ENCODE results near the gene DNAH5. TPM values are rescaled to one million over a fixed set of nuclear protein-coding genes. Genes with fewer than 3 reads are reported as not detected.

DNAH5 gene
- total RNA-seq, 1 donor from 2014 or later: 0.20 TPM

DNA sequence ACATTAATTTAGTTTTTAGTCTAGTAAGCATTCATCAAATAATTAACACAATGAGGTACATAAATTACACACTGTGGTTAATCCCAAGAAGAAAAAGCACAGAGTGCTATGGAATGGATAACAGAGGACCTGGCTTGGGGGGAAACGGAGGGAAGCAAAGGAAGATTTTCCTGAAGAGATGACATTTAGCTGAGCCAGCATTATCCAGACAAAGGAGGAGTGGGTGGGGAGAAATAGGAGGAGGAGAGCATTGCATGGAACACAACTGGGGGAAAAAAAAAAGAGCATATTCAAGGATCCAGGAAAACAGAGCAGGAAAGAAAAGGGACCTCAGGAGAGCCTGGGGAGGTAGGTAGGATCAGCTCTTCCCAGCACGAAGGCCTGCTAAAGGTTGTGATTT lies 170.8 kb downstream of the DNAH5 start:
- no peaks in the 10 kb centered on the region for H3K27me3 Mint-ChIP-seq (ENCODE audit: unreplicated experiment)
- no peaks in the 10 kb centered on the region for H3K36me3 Mint-ChIP-seq (ENCODE audit: unreplicated experiment)
- TF ChIP-seq, protein P1, sequence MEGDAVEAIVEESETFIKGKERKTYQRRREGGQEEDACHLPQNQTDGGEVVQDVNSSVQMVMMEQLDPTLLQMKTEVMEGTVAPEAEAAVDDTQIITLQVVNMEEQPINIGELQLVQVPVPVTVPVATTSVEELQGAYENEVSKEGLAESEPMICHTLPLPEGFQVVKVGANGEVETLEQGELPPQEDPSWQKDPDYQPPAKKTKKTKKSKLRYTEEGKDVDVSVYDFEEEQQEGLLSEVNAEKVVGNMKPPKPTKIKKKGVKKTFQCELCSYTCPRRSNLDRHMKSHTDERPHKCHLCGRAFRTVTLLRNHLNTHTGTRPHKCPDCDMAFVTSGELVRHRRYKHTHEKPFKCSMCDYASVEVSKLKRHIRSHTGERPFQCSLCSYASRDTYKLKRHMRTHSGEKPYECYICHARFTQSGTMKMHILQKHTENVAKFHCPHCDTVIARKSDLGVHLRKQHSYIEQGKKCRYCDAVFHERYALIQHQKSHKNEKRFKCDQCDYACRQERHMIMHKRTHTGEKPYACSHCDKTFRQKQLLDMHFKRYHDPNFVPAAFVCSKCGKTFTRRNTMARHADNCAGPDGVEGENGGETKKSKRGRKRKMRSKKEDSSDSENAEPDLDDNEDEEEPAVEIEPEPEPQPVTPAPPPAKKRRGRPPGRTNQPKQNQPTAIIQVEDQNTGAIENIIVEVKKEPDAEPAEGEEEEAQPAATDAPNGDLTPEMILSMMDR (IDR thresholded peaks at IDR 0.05; ENCODE audit: partially characterized antibody, unreplicated experiment): no peak
- no peak overlapping the region for H3K27ac Mint-ChIP-seq (ENCODE audit: unreplicated experiment)
- no peaks in the 10 kb centered on the region for H3K9me3 Mint-ChIP-seq (ENCODE audit: unreplicated experiment)
- H3K4me1 Mint-ChIP-seq (ENCODE audit: low read depth, unreplicated experiment): no peaks in the 10 kb centered on the region
- no peak overlapping the region for H3K4me3 Mint-ChIP-seq (ENCODE audit: unreplicated experiment)
- DNase-seq: no peak

- H3K27me3 Mint-ChIP-seq (ENCODE audit: unreplicated experiment): no peaks in the 10 kb centered on the region
- no peak for DNase-seq
- no peaks in the 10 kb centered on the region for H3K36me3 Mint-ChIP-seq (ENCODE audit: unreplicated experiment)
- no peak overlapping the region for H3K27ac Mint-ChIP-seq (ENCODE audit: unreplicated experiment)
- no peaks in the 10 kb centered on the region for H3K9me3 Mint-ChIP-seq (ENCODE audit: unreplicated experiment)
- no peaks in the 10 kb centered on the region for H3K4me1 Mint-ChIP-seq (ENCODE audit: low read depth, unreplicated experiment)
- TF ChIP-seq, protein P1 (IDR thresholded peaks at IDR 0.05; ENCODE audit: partially characterized antibody, unreplicated experiment): no peak
- H3K4me3 Mint-ChIP-seq (ENCODE audit: unreplicated experiment): no peak overlapping the region
Observed at GRCh38 chr5:13771011-13771571, 173.4 kb downstream of the DNAH5 start.

DNA sequence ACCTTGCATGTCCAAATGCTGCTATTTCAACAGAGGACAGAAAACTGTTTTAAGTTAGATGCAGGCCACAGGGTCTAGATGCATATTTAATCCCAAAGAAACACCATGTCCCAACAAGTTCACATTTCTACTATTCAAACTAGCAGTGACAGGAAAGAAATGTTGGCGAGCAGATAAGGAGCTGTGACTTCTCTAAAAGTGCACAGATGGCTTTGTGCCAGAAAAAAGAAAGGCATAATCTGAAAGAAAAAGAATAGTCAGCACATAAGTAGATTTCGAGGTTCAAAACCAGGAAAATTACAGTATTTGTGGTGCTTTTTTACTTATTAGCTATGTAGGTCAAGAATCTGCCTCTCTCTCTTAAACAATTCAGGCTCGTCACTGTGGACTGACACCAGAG lies 178.3 kb downstream of the DNAH5 start:
- H3K27ac Mint-ChIP-seq (ENCODE audit: unreplicated experiment): no peak overlapping the region
- H3K4me1 Mint-ChIP-seq (ENCODE audit: low read depth, unreplicated experiment): no peaks in the 10 kb centered on the region
- H3K9me3 Mint-ChIP-seq (ENCODE audit: unreplicated experiment): no peaks in the 10 kb centered on the region
- no peak overlapping the region for H3K4me3 Mint-ChIP-seq (ENCODE audit: unreplicated experiment)
- H3K36me3 Mint-ChIP-seq (ENCODE audit: unreplicated experiment): no peaks in the 10 kb centered on the region
- H3K27me3 Mint-ChIP-seq (ENCODE audit: unreplicated experiment): no peaks in the 10 kb centered on the region
- DNase-seq: no peak
- TF ChIP-seq, protein P1 (IDR thresholded peaks at IDR 0.05; ENCODE audit: partially characterized antibody, unreplicated experiment): no peak

DNA sequence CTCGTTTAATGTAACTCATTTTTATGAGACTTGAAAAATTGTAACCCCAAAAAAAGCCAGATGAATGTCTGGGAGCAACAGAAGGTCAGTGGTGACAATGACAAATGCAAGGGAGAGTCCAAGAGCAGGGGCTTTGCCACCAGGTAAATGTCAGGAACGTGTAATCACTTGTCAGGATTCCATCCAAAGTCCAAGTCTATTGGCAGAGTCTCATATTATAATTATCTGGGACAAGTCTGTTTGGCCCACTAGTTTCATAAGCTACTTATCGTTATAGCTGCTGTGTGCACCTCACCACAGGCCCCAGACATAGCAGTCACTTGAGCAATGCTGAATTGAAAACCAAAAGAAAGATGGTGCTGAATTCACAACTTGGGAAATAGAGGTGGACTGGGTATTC lies 180.8 kb downstream of the DNAH5 start:
- Mint-ChIP-seq H3K36me3 (ENCODE audit: unreplicated experiment) (no peaks in the 10 kb centered on the region), H3K4me3 (ENCODE audit: unreplicated experiment) (no peak overlapping the region), H3K27me3 (ENCODE audit: unreplicated experiment) (no peaks in the 10 kb centered on the region), H3K27ac (ENCODE audit: unreplicated experiment) (no peak overlapping the region), H3K4me1 (ENCODE audit: low read depth, unreplicated experiment) (no peaks in the 10 kb centered on the region), H3K9me3 (ENCODE audit: unreplicated experiment) (no peaks in the 10 kb centered on the region)
- DNase-seq: no peak
- TF ChIP-seq, protein P1 (IDR thresholded peaks at IDR 0.05; ENCODE audit: partially characterized antibody, unreplicated experiment): no peak

- DNase-seq: no peak
- no peaks in the 10 kb centered on the region for H3K27me3 Mint-ChIP-seq (ENCODE audit: unreplicated experiment)
- H3K9me3 Mint-ChIP-seq (ENCODE audit: unreplicated experiment): no peaks in the 10 kb centered on the region
- H3K4me3 Mint-ChIP-seq (ENCODE audit: unreplicated experiment): no peak overlapping the region
- H3K4me1 Mint-ChIP-seq (ENCODE audit: low read depth, unreplicated experiment): no peaks in the 10 kb centered on the region
- no peak overlapping the region for H3K27ac Mint-ChIP-seq (ENCODE audit: unreplicated experiment)
- H3K36me3 Mint-ChIP-seq (ENCODE audit: unreplicated experiment): no peaks in the 10 kb centered on the region
- TF ChIP-seq, protein P1 (IDR thresholded peaks at IDR 0.05; ENCODE audit: partially characterized antibody, unreplicated experiment): no peak
Observed at GRCh38 chr5:13749766-13750165, 194.7 kb downstream of the DNAH5 start.
